OCI-LY3 (cell line): ENCODE data around the gene STK32B.

Experiments used
- CTCF ChIP-seq: fragments of 200-600, 300-600 bp; sonication (generic); IDR thresholded peaks from 2 replicates; pipeline ENCODE4 v1.5.1; 2014; ENCODE audit warnings: antibody characterized with exemption, low read length, low read depth
- EZH2phosphoT487 ChIP-seq: fragments of 200-600 bp; shearing (Covaris generic); IDR thresholded peaks from 2 replicates; pipeline ENCODE4 v1.6.1; 2018; ENCODE audit warnings: antibody characterized with exemption, mixed run types, low read depth

DNA sequence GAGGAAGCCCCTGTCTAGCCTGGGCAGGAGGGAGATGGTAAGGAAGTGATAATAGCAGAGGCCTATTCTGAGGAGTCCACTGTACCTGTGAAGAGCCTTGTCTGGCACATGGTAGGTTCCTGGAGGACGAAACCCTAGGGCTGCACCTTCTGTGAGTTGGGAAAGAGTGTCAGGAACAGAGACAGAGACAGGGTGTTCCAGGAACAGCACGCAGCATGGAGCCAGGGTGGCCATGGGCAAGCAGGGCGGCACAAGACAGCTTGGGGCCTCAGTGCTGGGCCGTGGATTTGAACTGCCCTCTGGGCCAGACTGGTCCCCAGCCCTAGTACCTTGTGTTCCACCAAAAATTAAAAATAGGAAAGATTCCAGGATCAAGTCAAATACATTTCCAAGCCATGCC lies 384.5 kb downstream of the STK32B start:
- TF ChIP-seq CTCF (no peak), EZH2phosphoT487 (no peak)
